SK-N-SH (cell line): ENCODE measurements around the gene TADA2B. TPM values are rescaled to one million over a fixed set of nuclear protein-coding genes. Genes with fewer than 3 reads are reported as not detected.

Experiments
- CTCF ChIA-PET: fragments of 300-600, 350-600 bp; formaldehyde crosslinking; extraction: SDS; loops from one replicate; lab custom pipeline; 2021; lab: Yijun Ruan, JAX
- POLR2A ChIA-PET: fragments of 350-600 bp; sonication (Branson Sonifier 250); formaldehyde crosslinking; extraction: SDS; loops from one replicate; lab custom pipeline; 2020; ENCODE audit warnings: antibody characterized with exemption, inconsistent platforms; lab: Yijun Ruan, JAX
- DNase-seq: peaks from one replicate; pipeline ENCODE4 v3.0.0; 2012
- H2AFZ ChIP-seq: fragments of 200-600 bp; sonication (generic); 2 replicates; pipeline ENCODE4 v1.8.1; 2016; ENCODE audit warnings: antibody characterized with exemption, mild to moderate bottlenecking, low read depth
- H3F3A ChIP-seq: fragments of 200-600 bp; sonication (generic); replicated peaks from 2 replicates; pipeline ENCODE3; 2016; ENCODE audit warnings: antibody characterized with exemption, mild to moderate bottlenecking; ENCODE audit not compliant: insufficient read depth
- H3K27ac ChIP-seq, 2 experiments: fragments of 200-500 bp in 1 of 2; fragments of 200-600 bp in 1 of 2; sonication (Bioruptor generic) in 1 of 2; sonication (generic), shearing (Covaris generic) in 1 of 2; 2 replicates each; pipeline versions ENCODE4 v1.5.1 to v1.6.1; 2014 to 2016; ENCODE audit warnings: low read depth in 2 of 2, inconsistent platforms in 1 of 2, low read length in 1 of 2, mild to moderate bottlenecking in 1 of 2, mixed read lengths in 1 of 2
- H3K27me3 ChIP-seq: fragments of 200-600 bp; sonication (generic), shearing (Covaris generic); 2 replicates; pipeline ENCODE4 v1.6.1; 2016; ENCODE audit warnings: mixed run types; ENCODE audit not compliant: insufficient read depth
- H3K36me3 ChIP-seq, 2 experiments: fragments of 200-500 bp in 1 of 2; fragments of 200-600 bp in 1 of 2; sonication (Bioruptor generic) in 1 of 2; sonication (generic) in 1 of 2; replicated peaks in 1 of 2; 2 replicates each; pipeline versions ENCODE3 to v1.5.1; 2014 to 2016; ENCODE audit warnings: low read length in 1 of 2, mild to moderate bottlenecking in 1 of 2; ENCODE audit not compliant: insufficient read depth in 2 of 2, control insufficient read depth in 1 of 2
- H3K4me1 ChIP-seq, 2 experiments: fragments of 200-500 bp in 1 of 2; fragments of 200-600 bp in 1 of 2; sonication (Bioruptor generic) in 1 of 2; sonication (generic), shearing (Covaris generic) in 1 of 2; 2 replicates each; pipeline versions ENCODE4 v1.5.1 to v1.6.1; 2014 to 2016; ENCODE audit warnings: low read depth in 1 of 2, low read length in 1 of 2, mixed run types in 1 of 2; ENCODE audit not compliant: insufficient read depth in 2 of 2, control insufficient read depth in 1 of 2
- H3K4me2 ChIP-seq: fragments of 200-600 bp; sonication (generic), shearing (Covaris generic); 2 replicates; pipeline ENCODE4 v1.6.1; 2017; ENCODE audit warnings: mixed run types
- H3K4me3 ChIP-seq, 2 experiments: fragments of 200-500 bp in 1 of 2; fragments of 200-600 bp in 1 of 2; sonication (Bioruptor generic) in 1 of 2; sonication (generic), shearing (Covaris generic) in 1 of 2; 2 replicates each; pipeline versions ENCODE4 v1.5.1 to v1.8.1; 2014 to 2016; ENCODE audit warnings: low read depth in 2 of 2, inconsistent platforms in 1 of 2, low read length in 1 of 2, mild to moderate bottlenecking in 1 of 2, mixed read lengths in 1 of 2, moderate library complexity in 1 of 2
- H3K79me2 ChIP-seq: fragments of 200-600 bp; sonication (generic); 2 replicates; pipeline ENCODE4 v1.8.1; 2017; ENCODE audit warnings: mild to moderate bottlenecking; ENCODE audit not compliant: insufficient read depth
- H3K9ac ChIP-seq: fragments of 200-600 bp; sonication (generic); 2 replicates; pipeline ENCODE4 v1.6.1; 2017; ENCODE audit warnings: mixed run types
- H3K9me2 ChIP-seq: fragments of 200-600 bp; sonication (generic); 2 replicates; pipeline ENCODE4 v1.6.1; 2017; ENCODE audit warnings: mixed run types
- H3K9me3 ChIP-seq: fragments of 200-600 bp; sonication (generic); 2 replicates; pipeline ENCODE4 v1.6.1; 2017; ENCODE audit warnings: mixed run types, mild to moderate bottlenecking, moderate library complexity
- H4K20me1 ChIP-seq: fragments of 200-600 bp; sonication (generic); 2 replicates; pipeline ENCODE4 v1.6.1; 2017; ENCODE audit warnings: mild to moderate bottlenecking, mixed run types; ENCODE audit not compliant: insufficient read depth
- ELF1 ChIP-seq: IDR thresholded peaks from 2 replicates; pipeline ENCODE4 v1.4.0; 2012
- EP300 ChIP-seq, 2 experiments: IDR thresholded peaks; 2 replicates each; pipeline versions ENCODE4 v1.4.0 to v1.6.1; 2012; ENCODE audit warnings: borderline replicate concordance in 1 of 2, low read depth in 1 of 2, low read length in 1 of 2
- FOSL2 ChIP-seq: IDR thresholded peaks from 2 replicates; pipeline ENCODE4 v1.4.0; 2012; ENCODE audit warnings: low read depth, mild to moderate bottlenecking, moderate library complexity, borderline replicate concordance
- GABPA ChIP-seq: IDR thresholded peaks from 2 replicates; pipeline ENCODE4 v1.4.0; 2012; ENCODE audit warnings: low read depth, mild to moderate bottlenecking
- GATA2 ChIP-seq: sonication (generic); formaldehyde crosslinking; IDR thresholded peaks from 2 replicates; pipeline ENCODE4 v1.5.0; 2020; ENCODE audit warnings: mild to moderate bottlenecking, missing genetic modification reagents
- IRF3 ChIP-seq: fragments of 150-350 bp; IDR thresholded peaks from 2 replicates; pipeline ENCODE4 v1.6.1; 2016; ENCODE audit warnings: mild to moderate bottlenecking, low read depth, low read length
- JUND ChIP-seq: IDR thresholded peaks from 2 replicates; pipeline ENCODE4 v1.4.0; 2012
- MEF2A ChIP-seq: IDR thresholded peaks from 2 replicates; pipeline ENCODE4 v1.4.0; 2012; ENCODE audit warnings: low read depth, borderline replicate concordance
- POLR2AphosphoS5 ChIP-seq: IDR thresholded peaks from 2 replicates; pipeline ENCODE4 v1.6.1; 2012; ENCODE audit warnings: low read depth, low read length
- RAD21 ChIP-seq: IDR thresholded peaks from 2 replicates; pipeline ENCODE4 v1.6.1; 2012; ENCODE audit warnings: mild to moderate bottlenecking, low read length
- RCOR1 ChIP-seq: fragments of 150-350 bp; IDR thresholded peaks from 2 replicates; pipeline ENCODE4 v1.6.1; 2017; ENCODE audit warnings: antibody characterized with exemption, low read length
- RFX5 ChIP-seq: IDR thresholded peaks from 2 replicates; pipeline ENCODE4 v1.6.1; 2012; ENCODE audit warnings: mild to moderate bottlenecking, improper control_type of control experiment, low read length
- RXRA ChIP-seq: IDR thresholded peaks from 2 replicates; pipeline ENCODE4 v1.4.0; 2012; ENCODE audit warnings: low read depth, mild to moderate bottlenecking, borderline replicate concordance
- TCF12 ChIP-seq: IDR thresholded peaks from 2 replicates; pipeline ENCODE4 v1.4.0; 2012
- YY1 ChIP-seq: IDR thresholded peaks from 2 replicates; pipeline ENCODE4 v1.4.0; 2012; ENCODE audit warnings: low read depth, mild to moderate bottlenecking
- ZBTB33 ChIP-seq: IDR thresholded peaks from 2 replicates; pipeline ENCODE4 v1.4.0; 2012; ENCODE audit warnings: low read depth, borderline replicate concordance
- WGBS: methylation state at CpG from one replicate; pipeline ENCODE4 v1.1.6; 2017; ENCODE audit warnings: low lambda C conversion rate; 5-methylcytosine and 5-hydroxymethylcytosine counted together
- polyA plus RNA-seq, 3 experiments: library from polyadenylated mRNA; depleted of rRNA; stranded (reverse); fragments of >200 nt; gene quantifications; 2 replicates each; pipeline ENCODE4 v1.2.3, GENCODE V29; 2012

The TADA2B gene
- polyA plus RNA-seq, 1 of the 3 experiments (the other 2 are of a cell fraction) = 8.0 TPM

- no peak overlapping the region for H3K9ac ChIP-seq
- TF ChIP-seq ELF1 (no peak), POLR2AphosphoS5 (no peak)
- no peak overlapping the region for H3K27ac ChIP-seq
- H3K27me3 ChIP-seq = no peaks in the 10 kb centered on the region
- no peak for DNase-seq
- H3K4me1 ChIP-seq = peaks cover 0 to 4% of the 10 kb centered on the region in 2 experiments; a peak in 1 of 4 replicates
- POLR2A ChIA-PET = no interaction called here
- H3K9me2 ChIP-seq = no peaks in the 10 kb centered on the region
- no peaks in the 10 kb centered on the region for H3K79me2 ChIP-seq
- no peaks in the 10 kb centered on the region for H3F3A ChIP-seq
- H4K20me1 ChIP-seq = no peaks in the 10 kb centered on the region
- 94% methylated on average over 4 of the region's 6 CpGs for WGBS
- no peak overlapping the region for H2AFZ ChIP-seq
- no peaks in the 10 kb centered on the region for H3K36me3 ChIP-seq
- no peak overlapping the region for H3K4me3 ChIP-seq
- CTCF ChIA-PET = interaction anchor here (0.8 to 1.4 kb wide), 3 partner anchors 25 to 356 kb away, joined by 3 to 5 read pairs (median 3); no protein-coding TSS in a partner anchor
- H3K9me3 ChIP-seq = 0 out of 2 replicates have a peak, but pooled peaks cover 6% of the 10 kb centered on the region
- no peak overlapping the region for H3K4me2 ChIP-seq
Observed at GRCh38 chr4:7076696-7077082, 33.5 kb downstream of the TADA2B start.

GRCh38 chr4:7077371-7077770, 34.2 kb downstream of the TADA2B start:
- ChIA-PET CTCF (interaction anchor here (0.6 to 1.4 kb wide), 4 partner anchors 25 to 328 kb away, joined by 3 to 5 read pairs (median 3); partner anchors contain the start of gene TADA2B), POLR2A (no interaction called here)
- 0 out of 2 replicates have a peak, but pooled peaks cover 6% of the 10 kb centered on the region for H3K9me3 ChIP-seq
- H4K20me1 ChIP-seq = no peaks in the 10 kb centered on the region
- TF ChIP-seq RCOR1 = no peak
- TF ChIP-seq ZBTB33 = no peak
- no peak for TF ChIP-seq RFX5
- no peak for TF ChIP-seq YY1
- TF ChIP-seq RAD21 = no peak
- no peak for TF ChIP-seq GATA2 (CRISPR knock-in tag)
- TF ChIP-seq RXRA = no peak
- no peak for TF ChIP-seq GABPA
- no peak for TF ChIP-seq JUND
- no peak for TF ChIP-seq MEF2A
- TF ChIP-seq EP300 (IDR thresholded peaks at IDR 0.05; ENCODE audit: borderline replicate concordance in 1 of 2, low read depth in 1 of 2, low read length in 1 of 2) = no peak
- no peak for TF ChIP-seq POLR2AphosphoS5
- TF ChIP-seq TCF12 = no peak
- no peak for TF ChIP-seq IRF3
- TF ChIP-seq FOSL2 = no peak
- no peak for DNase-seq
- H3K36me3 ChIP-seq = no peaks in the 10 kb centered on the region
- H3K9ac ChIP-seq = no peak overlapping the region
- no peak overlapping the region for H3K27ac ChIP-seq
- no peak overlapping the region for H2AFZ ChIP-seq
- H3K79me2 ChIP-seq = no peaks in the 10 kb centered on the region
- H3K4me2 ChIP-seq = no peak overlapping the region
- H3K9me2 ChIP-seq = no peaks in the 10 kb centered on the region
- no peaks in the 10 kb centered on the region for H3K27me3 ChIP-seq
- no peaks in the 10 kb centered on the region for H3F3A ChIP-seq
- H3K4me3 ChIP-seq = no peak overlapping the region
- H3K4me1 ChIP-seq = peaks cover 0 to 4% of the 10 kb centered on the region in 2 experiments; a peak in 1 of 4 replicates
- WGBS = 76% methylated on average over 6 of the region's 12 CpGs
